Measurements from ENCODE around the gene ARHGEF16. TPM values are rescaled to one million over a fixed set of nuclear protein-coding genes. Genes with fewer than 3 reads are reported as not detected.

ARHGEF16 gene
- total RNA-seq, 1 donor from 2014 or later, result 33.0 TPM

DNA sequence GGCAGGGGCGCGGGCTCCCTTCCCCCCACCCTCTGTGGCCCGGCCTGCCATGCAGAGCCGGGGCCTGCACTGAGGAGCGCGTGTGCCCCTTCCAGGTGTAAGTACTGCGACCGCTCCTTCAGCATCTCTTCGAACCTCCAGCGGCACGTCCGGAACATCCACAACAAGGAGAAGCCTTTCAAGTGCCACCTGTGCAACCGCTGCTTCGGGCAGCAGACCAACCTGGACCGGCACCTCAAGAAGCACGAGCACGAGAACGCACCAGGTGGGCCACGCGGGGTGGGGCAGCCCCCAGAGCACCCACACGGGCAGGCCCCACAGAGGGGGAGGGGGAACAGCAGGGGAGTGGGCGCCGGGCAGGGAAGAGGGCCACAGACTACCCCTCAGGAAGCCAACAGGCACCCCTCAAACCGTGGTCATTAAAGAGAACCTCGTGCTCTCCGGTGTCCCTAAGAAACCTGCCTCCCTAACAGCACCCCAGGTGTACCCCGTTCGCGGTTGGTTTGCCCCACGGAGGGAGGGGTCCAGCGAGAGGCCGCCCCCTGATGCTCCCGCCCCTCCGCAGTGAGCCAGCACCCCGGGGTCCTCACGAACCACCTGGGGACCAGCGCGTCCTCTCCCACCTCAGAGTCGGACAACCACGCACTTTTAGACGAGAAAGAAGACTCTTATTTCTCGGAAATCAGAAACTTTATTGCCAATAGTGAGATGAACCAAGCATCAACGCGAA lies 28.8 kb upstream of the ARHGEF16 start:
- DNase-seq (ENCODE audit: low read depth), result no peak
- H3K4me3 ChIP-seq (ENCODE audit: low read depth, low read length), result no peak overlapping the region
- TF ChIP-seq, protein P1, sequence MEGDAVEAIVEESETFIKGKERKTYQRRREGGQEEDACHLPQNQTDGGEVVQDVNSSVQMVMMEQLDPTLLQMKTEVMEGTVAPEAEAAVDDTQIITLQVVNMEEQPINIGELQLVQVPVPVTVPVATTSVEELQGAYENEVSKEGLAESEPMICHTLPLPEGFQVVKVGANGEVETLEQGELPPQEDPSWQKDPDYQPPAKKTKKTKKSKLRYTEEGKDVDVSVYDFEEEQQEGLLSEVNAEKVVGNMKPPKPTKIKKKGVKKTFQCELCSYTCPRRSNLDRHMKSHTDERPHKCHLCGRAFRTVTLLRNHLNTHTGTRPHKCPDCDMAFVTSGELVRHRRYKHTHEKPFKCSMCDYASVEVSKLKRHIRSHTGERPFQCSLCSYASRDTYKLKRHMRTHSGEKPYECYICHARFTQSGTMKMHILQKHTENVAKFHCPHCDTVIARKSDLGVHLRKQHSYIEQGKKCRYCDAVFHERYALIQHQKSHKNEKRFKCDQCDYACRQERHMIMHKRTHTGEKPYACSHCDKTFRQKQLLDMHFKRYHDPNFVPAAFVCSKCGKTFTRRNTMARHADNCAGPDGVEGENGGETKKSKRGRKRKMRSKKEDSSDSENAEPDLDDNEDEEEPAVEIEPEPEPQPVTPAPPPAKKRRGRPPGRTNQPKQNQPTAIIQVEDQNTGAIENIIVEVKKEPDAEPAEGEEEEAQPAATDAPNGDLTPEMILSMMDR (IDR thresholded peaks at IDR 0.05; ENCODE audit: insufficient read depth, low read length, poor library complexity, severe bottlenecking), result no peak
- peaks cover 38% of the 10 kb centered on the region for H3K27me3 ChIP-seq (ENCODE audit: control insufficient read depth, insufficient read depth, low read length)
- no peaks in the 10 kb centered on the region for H3K36me3 ChIP-seq (ENCODE audit: control insufficient read depth, insufficient read depth, low read length)

DNA sequence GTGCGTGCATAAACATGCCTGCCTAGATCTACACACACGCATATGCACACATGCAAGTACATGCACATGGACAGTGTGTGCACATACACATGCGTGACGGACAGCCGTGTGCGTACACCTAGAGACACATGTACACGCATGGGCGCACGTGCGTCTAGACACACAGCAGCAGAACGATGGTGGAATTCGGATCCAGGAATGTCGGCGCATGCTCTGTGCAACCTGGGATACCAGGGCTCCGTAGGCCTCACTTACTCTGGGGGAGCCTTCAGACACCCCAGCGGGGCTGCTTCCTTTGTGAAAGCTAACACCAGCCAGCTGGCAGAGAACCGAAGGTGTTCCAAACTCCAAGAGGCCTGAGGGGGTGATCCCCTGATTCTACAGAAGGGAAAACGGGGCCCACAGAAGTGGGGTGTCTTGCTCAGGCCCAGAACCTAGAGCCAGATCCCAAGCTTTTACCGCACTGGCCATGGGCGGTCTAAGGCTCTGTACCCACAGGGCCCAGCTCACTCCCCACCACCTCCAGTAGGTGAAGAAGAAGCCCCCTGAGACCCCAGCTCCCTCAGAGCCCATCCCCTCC lies 27.4 kb upstream of the ARHGEF16 start:
- peaks cover 27% of the 10 kb centered on the region for H3K27me3 ChIP-seq (ENCODE audit: control insufficient read depth, insufficient read depth, low read length)
- no peak overlapping the region for H3K4me3 ChIP-seq (ENCODE audit: low read depth, low read length)
- no peaks in the 10 kb centered on the region for H3K36me3 ChIP-seq (ENCODE audit: control insufficient read depth, insufficient read depth, low read length)
- no peak for DNase-seq (ENCODE audit: low read depth)
- TF ChIP-seq, protein P1 (IDR thresholded peaks at IDR 0.05; ENCODE audit: insufficient read depth, low read length, poor library complexity, severe bottlenecking), result no peak

DNA sequence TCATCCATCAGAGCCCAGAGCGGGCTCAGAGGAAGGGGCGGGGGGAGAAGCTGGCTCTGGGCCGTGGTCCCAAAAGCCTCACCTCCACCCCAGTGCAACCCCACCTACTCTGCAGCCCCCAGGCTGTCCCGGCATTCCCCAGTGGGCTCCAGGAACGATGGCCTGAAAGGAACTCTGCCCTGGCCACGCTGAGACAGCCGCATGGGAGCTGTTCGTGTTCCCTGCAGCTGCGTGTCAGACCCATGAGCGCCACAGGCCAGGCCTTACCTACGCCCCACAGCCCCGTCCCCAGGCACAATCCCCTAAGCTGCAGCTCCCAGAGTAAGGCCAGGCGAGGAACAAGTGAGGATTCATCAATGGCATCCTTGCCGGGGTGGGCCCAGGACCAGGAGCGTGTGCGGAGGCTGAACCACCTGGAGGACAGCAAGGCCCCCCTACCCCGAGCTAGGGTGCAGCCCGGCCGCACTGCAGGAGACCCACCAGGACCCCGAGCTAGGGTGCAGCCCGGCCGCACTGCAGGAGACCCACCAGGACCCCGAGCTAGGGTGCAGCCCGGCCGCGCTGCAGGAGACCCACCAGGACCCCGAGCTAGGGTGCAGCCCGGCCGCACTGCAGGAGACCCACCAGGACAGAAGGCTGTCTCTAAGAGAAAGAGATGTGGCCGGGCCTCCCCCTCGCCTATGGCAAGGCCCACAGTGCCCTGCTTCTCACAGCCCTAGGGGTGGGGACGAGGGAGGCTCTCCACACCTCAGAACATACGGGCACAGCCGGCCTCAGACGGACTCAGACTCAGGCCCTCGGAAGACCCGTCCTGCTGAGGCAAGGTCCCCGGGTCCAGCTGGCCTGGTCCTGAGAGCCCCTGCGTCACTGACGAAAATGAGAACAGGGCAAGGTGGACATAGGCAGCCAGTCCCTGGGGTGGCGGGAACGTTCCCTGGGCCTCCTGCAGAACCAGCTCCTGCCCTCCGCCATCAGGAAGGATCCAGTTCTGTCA lies 26.5 kb upstream of the ARHGEF16 start:
- TF ChIP-seq, protein P1 (IDR thresholded peaks at IDR 0.05; ENCODE audit: insufficient read depth, low read length, poor library complexity, severe bottlenecking), result no peak
- peaks cover 17% of the 10 kb centered on the region for H3K27me3 ChIP-seq (ENCODE audit: control insufficient read depth, insufficient read depth, low read length)
- no peak overlapping the region for H3K4me3 ChIP-seq (ENCODE audit: low read depth, low read length)
- no peaks in the 10 kb centered on the region for H3K36me3 ChIP-seq (ENCODE audit: control insufficient read depth, insufficient read depth, low read length)
- DNase-seq (ENCODE audit: low read depth), result no peak

DNA sequence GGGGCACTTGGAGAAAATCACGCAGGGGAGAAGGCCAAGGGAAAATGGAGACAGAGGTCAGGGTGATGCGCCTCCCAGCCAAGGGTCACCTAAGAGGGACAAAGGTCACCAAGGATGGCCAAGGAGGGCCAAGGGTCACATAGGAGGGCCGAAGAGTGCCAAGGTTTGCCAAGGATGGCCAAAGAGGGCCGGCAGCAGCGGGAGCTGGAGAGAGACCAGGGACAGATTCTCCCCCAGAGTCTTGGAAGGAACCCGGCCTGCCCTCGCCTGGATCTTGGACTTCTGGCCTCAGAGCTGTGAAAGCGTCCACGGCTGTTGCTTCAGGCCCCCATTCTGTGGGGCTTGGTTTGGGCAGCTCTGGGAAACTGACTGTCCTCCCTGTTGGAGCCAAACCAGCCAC lies 25.6 kb upstream of the ARHGEF16 start:
- no peak for DNase-seq (ENCODE audit: low read depth)
- TF ChIP-seq, protein P1 (IDR thresholded peaks at IDR 0.05; ENCODE audit: insufficient read depth, low read length, poor library complexity, severe bottlenecking), result no peak
- H3K36me3 ChIP-seq (ENCODE audit: control insufficient read depth, insufficient read depth, low read length), result no peaks in the 10 kb centered on the region
- no peak overlapping the region for H3K4me3 ChIP-seq (ENCODE audit: low read depth, low read length)
- peaks cover 9% of the 10 kb centered on the region for H3K27me3 ChIP-seq (ENCODE audit: control insufficient read depth, insufficient read depth, low read length)

DNA sequence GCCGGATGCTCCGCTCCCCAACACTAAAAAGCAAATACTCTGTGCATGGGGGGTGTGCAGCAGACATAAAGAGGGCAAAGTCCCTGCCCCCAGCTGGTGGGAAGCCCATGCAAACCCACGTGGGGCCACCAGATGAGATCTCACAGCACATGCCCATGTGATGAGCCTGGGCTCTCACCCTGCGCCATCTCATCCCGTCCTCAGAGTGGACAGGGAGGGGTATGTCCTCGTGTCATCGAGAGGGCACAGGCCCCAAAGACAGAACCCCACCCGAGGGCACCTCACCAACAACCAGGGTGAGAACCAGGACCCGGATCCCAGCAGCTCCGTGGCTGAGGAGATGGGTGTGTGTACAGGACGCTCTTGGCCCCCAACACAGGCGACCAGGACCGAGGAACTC lies 25.1 kb upstream of the ARHGEF16 start:
- TF ChIP-seq, protein P1 (IDR thresholded peaks at IDR 0.05; ENCODE audit: insufficient read depth, low read length, poor library complexity, severe bottlenecking), result no peak
- Histone ChIP-seq H3K4me3 (ENCODE audit: low read depth, low read length) (no peak overlapping the region), H3K36me3 (ENCODE audit: control insufficient read depth, insufficient read depth, low read length) (no peaks in the 10 kb centered on the region), H3K27me3 (ENCODE audit: control insufficient read depth, insufficient read depth, low read length) (peaks cover 4% of the 10 kb centered on the region)
- no peak for DNase-seq (ENCODE audit: low read depth)
